ENCODE data around the gene IL12RB1.
A peak's percentile ranks its signal among the peaks of the same experiment; 100 is the strongest.

The IL12RB1 gene

DNA sequence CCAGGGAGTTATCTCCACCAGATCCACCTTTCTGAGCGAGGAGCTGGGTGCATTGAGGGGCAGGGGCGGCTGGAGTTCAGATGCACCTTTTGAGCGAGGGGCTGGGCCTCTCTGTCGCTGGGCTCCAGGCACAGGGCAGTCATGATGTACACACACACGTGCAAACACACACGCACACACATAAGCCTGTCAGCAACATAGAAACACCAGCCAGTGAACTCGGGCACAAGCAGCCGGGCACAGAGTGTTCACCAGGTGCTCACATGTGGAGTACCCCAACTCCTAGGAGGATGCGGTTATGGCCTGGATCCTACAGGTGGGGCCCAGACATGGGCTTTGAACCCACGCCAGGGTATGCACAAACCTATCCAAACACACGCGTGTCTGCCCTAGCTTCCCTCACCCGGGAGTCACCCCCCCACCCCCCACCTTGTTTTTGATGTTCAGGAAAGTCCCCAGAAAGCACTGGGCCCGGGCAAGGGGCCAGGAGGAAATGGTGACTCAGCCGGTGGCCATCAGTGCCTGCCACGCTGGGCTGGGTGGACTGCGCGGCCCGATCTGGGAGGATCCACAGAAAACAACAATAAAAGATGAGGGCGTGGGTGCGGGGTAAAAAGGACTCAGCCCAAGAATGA is 65.5 kb downstream of the IL12RB1 start:
- DNase-seq = peak; percentile 76
- in situ Hi-C loops (cut with HindIII; ENCODE audit: low pct_ligation_motif_present, low pct_unique_long_range_greater_than_20kb, low sequenced_read_pairs) = no loop called here

DNA sequence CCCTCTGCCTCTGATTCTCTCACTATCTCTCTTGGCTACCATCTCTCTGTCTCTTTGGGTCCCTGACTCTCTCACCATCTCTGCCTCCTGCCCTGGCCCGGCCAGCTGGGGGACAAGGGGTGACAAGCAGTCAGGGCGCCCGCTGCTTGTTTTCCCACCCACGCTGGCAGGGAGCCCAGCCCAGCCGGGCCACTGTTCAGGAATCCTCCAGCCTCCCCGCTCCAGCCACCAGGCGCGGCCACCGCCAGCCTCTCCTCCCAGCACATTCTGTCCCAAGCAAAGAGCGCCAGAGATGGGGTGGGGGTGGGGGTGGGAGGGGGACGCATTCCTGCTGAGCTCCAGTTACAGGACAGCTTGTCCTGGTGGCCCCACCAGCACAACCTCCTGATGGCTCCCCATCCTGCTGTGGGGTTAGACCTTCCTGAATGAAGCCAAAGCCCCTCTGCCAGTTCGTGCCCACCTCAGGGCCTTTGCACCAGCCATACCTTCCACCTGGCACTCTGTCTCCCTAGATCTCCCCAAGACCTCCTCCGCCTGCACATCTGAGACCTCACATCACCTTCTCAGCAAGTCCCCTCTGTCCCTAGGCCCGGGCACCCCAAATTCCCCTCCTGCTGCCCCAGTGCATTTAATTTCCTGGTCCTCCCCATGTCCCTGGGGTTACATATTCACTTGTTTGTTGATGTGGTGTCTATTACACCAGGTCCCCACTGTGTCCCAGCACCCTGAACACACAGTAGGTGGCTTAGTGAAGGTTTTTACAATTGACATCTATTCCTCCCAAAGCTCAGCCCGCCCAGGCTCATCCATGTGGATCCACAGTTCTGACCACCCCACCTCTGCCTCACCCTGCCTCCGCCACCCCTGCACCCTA is 66.3 kb downstream of the IL12RB1 start:
- no peak for DNase-seq

DNA sequence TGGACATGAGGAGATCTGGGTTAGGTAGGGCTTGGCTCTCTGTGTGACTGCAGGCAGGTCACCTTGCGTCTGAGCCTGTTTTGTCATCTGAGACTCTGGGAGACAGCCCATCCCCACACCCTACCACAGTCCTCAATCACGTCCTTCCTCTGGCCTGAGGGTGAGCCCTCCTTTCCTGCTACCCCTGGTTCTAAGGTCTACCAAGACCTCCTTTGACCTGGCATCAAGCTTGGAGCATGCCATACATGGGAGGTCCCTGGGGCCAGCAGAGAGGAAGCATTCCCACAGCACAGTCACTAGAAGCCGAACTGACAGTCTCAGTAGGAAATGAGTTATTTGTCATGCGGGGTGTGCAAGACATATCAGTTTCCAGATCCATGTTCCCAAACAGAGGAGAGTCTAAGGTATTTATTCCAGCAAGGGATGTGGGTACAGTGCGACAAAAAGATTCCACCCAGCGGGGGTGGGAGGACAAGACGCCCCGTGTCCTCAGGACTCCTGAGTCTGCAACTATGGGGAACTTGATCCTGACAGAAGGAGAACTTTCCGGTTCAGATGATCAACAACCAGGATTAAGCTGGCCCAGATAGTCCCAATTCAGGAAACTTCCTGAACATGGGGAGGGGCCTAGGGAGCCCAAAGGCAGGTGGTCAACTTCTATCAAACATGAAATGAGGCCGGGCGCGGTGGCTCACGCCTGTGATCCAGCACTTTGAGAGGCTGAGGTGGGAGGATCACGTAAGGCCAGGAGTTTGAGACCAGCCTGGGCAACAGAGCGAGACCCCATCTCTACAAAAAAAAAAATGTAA is 69.3 kb downstream of the IL12RB1 start:
- in situ Hi-C loops (cut with HindIII; ENCODE audit: low pct_ligation_motif_present, low pct_unique_long_range_greater_than_20kb, low sequenced_read_pairs) = no loop called here
- DNase-seq = no peak

More for the DNA sequence above, 66.3 kb downstream of the IL12RB1 start:
- in situ Hi-C loops (cut with HindIII; ENCODE audit: low pct_ligation_motif_present, low pct_unique_long_range_greater_than_20kb, low sequenced_read_pairs) = no loop called here

- in situ Hi-C loops (cut with HindIII; ENCODE audit: low pct_ligation_motif_present, low pct_unique_long_range_greater_than_20kb, low sequenced_read_pairs) = no loop called here
- DNase-seq = no peak
These were observed 70.4 kb downstream of the IL12RB1 start for GRCh38 chr19:18016209-18016910.

- in situ Hi-C loops (cut with HindIII; ENCODE audit: low pct_ligation_motif_present, low pct_unique_long_range_greater_than_20kb, low sequenced_read_pairs) = no loop called here
- DNase-seq = no peak
These were observed 72.5 kb downstream of the IL12RB1 start for GRCh38 chr19:18014197-18014596.

DNA sequence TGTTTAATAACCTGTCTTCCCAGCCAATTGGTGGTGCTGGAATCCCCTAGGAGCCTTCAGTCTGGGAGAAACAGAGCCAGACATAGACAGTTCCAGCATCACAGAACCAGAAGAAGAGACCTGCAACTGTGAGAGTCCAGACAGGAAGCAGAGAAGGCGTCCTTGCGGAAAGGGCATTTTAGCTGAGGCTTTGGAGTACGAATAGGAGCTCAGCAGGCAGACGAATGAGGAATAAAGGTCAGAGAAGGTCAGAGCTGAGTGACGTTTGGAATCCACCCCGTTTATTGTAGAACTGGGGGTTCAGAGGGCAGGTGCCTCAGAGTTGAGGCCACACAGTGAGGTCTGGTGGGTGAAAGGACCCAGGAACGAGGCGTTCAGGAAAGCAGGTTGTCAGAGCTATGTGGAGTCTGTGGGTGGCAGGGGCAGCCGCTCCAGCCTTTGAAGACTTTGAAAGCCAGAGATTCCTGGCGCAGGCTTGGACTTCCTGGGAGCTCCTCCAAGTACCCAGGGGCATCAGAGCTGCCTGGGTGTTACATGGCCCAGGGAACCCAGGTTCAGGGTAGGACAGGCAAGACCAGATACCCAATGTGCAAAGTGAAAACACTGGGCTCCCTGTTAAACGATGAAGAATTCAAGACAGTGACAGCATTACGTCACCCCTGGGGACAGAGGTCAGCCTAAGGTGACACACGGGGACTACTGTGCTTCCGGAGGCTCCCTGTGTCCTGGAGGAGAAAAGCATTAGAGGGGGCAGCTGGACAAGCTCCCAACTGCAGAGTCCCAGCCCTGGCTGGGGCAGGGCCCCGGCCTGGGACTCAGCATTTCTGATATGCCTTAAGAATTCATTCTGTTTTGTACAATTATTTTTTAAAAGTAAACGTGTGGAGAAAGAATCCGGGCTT is 73.3 kb downstream of the IL12RB1 start:
- in situ Hi-C loops (cut with HindIII; ENCODE audit: low pct_ligation_motif_present, low pct_unique_long_range_greater_than_20kb, low sequenced_read_pairs) = no loop called here
- no peak for DNase-seq

- no peak for DNase-seq
- in situ Hi-C loops (cut with HindIII; ENCODE audit: low pct_ligation_motif_present, low pct_unique_long_range_greater_than_20kb, low sequenced_read_pairs) = no loop called here
These were observed 76.6 kb downstream of the IL12RB1 start for GRCh38 chr19:18010149-18010548.

GRCh38 chr19:18009412-18010066 is 77.2 kb downstream of the IL12RB1 start:
- peak; percentile 40 for DNase-seq
- in situ Hi-C loops (cut with HindIII; ENCODE audit: low pct_ligation_motif_present, low pct_unique_long_range_greater_than_20kb, low sequenced_read_pairs) = no loop called here

Measured in ACHN (cell line).